AG08396 (cell line): ENCODE data around the gene TSC2.
"Not testable (repeated sequence)": the region's sequence is repeated elsewhere in the genome, so short reads cannot be mapped to it uniquely, and the experiment has no call there.

Source experiments
- DNase-seq: peaks from one replicate; pipeline ENCODE4 v3.0.0; 2012; ENCODE audit warnings: low spot score, mixed read lengths

TSC2 gene

DNA sequence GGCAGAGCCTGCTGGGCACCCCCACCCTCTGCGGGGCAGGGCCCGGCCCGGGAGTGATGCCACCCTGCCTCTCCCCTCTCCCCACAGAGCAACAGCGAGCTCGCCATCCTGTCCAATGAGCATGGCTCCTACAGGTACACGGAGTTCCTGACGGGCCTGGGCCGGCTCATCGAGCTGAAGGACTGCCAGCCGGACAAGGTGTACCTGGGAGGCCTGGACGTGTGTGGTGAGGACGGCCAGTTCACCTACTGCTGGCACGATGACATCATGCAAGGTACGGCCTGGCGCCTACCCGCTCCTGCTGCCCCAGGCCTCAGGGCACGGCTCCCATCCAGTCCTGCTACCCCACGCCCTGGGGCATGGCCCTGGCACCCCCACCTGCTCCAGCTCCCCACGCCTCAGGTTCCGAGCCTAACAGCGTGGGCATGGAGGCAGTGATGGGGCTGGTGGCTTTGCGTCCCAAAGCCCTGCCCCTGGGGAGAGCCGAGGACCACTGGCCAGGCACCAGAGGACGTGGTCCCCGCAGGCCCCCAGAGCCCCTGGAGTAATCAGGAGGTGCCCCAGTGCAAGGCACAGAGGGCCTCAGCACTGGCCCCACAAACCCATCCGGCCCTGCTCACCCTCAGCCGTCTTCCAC is 38.4 kb downstream of the TSC2 start:
- DNase-seq: no peak

DNA sequence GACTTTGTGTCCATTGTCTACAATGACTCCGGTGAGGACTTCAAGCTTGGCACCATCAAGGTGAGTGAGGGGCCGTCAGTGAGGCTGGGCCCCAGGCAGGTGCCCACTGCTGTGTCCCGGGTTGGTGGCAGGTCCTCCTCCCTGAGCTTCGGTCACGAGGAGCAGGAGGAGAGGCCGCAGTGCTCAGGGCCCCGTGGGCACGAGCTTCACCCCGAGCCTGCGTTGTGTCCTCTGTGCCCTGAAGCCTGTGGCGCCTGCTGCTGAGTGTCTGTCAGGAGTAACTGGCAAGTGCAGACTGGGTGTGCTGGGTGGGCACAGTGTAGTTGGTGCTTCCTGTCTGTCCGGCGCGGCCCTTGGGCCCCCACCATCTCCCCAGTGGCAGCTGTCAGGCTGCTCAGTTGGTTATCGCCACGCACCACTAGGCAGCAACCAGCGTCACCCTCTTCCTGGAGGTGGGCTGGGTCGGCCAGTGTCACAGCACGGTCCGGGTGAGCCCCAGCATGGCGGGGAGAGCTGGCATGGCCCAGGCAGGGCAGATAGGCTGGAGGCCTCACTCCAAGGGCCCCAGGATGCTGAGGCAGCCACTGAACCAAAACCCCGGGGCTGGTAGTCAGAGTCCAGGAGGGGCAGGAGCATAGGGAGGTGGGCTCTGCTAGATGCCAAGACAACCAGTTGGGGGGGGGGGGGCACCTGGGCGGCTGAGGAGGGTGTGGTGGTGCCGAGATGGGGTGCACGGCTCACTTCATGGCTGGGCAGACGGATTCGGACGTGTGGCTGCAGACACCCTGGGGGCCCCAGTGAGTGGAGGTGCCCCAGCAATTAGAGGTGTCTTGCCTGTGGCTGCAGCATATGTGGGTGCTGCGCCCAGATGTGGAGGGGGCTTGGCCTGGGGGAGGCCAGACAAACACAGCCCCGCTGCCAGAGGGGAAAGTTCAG is 39.3 kb downstream of the TSC2 start:
- no peak for DNase-seq

DNA sequence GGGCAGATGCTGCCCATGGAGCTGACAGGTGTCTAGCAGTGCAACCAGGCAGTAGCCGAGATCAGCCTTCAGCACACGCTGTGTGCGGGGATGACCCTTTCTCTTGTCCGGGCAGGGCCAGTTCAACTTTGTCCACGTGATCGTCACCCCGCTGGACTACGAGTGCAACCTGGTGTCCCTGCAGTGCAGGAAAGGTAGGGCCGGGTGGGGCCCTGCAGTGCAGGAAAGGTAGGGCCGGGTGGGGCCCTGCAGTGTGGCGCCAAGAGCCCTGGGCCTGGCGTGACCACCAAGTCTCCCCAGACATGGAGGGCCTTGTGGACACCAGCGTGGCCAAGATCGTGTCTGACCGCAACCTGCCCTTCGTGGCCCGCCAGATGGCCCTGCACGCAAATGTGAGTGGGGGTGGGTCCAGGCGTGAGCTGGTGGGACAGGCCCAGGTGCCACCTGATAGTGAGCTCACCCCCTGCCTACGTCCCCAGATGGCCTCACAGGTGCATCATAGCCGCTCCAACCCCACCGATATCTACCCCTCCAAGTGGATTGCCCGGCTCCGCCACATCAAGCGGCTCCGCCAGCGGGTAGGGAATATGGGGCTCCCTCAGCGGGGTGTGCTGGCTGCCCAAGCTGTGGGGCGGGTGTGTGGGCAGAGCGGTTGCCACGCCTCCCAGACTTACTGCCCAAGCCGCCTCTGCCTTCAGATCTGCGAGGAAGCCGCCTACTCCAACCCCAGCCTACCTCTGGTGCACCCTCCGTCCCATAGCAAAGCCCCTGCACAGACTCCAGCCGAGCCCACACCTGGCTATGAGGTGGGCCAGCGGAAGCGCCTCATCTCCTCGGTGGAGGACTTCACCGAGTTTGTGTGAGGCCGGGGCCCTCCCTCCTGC is 40.2 kb downstream of the TSC2 start:
- no peak for DNase-seq

- no peak for DNase-seq
Measured at GRCh38 chr16:2088759-2089358, 41.1 kb downstream of the TSC2 start.

DNA sequence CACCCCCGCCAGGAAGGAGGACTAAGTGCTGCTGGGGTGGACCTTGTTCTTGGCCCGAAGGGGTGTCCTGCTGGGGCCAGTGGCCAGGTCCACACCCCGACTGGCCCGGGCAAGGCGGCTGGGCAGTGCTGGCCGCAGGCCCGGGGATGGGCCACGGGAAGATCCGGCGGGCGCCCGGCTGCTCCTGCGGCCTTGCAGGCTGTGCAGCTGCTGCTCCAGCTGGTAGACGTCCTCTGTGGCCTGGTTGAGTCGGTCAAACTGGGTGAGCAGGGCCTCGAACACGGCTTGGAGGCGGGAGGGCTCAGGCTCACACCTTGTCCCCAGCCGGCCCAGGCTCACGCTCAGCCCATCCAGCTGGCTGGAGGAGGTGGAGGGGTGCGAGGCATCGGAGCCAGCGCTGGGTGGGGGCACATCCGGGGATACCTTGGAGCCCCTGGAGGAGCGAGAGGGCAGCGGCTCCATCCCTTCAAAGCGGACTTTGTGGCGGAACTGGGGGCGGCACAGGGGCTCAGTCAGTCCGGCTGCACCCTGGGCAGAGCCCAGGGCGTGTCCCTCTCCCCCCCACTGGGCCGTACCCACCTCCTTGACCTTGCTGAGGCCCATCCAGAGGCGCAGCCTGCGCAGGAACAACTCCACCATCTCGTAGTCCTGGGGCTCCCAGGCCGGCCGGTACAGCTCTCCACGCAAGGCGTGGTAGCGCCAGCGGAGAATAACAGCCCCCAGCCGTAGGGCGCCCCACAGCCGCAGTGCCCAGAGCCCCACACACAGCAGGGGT is 42.1 kb downstream of the TSC2 start:
- no peak for DNase-seq

DNA sequence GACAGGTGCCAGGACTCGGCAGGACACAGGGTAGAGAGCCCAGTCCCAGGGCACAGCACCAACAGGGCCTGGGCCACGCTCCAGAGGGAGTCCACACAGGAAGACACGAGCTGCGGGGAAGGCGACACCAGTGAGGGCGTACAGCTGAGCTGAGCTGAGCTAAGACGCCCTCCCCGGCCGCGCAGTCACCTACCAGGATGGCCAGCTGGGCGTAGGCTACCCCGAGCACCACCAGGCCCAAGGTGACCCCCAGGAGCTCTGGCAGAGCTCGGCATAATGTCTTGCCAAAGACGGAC is 42.6 kb downstream of the TSC2 start:
- no peak for DNase-seq

DNA sequence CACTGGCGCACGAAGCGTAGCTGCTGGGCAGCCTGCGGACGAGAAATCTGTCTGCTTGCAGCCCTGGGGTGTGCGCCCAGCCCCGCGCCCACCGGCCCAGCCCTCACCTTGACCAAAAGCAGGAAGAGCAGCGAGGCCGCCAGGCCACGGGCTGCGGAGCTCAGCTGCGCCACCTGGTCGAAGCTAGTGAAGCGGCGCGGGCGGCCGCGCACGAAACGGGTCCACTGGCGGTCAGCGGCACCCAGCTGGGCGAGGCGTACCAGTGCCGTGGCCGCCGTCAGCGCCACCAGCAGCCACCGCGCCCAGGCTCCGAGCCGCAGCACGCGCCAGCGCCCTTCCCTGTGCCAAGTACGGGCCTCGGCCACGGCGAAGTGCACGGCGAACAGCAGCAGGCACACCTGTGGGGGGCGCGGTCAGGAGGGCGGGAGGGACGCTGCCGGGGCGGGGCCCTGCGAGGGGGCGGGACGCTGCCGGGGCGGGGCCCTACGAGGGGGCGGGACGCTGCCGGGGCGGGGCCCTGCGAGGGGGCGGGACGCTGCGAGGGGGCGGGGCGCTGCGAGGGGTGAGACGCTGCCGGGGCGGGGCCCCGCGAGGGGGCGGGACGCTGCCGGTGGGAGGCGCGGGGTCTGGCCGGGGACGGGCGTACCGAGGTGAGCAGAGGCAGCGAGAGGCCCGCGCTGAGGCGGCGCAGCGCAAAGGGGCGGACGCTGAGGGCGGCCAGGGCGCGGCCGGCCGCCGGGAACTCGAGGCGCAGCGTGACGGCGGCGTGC is 43.2 kb downstream of the TSC2 start:
- DNase-seq: peak; percentile 78

GRCh38 chr16:2091547-2092255 is 43.9 kb downstream of the TSC2 start:
- no peak for DNase-seq

GRCh38 chr16:2092256-2092620 is 44.5 kb downstream of the TSC2 start:
- DNase-seq: no peak

DNA sequence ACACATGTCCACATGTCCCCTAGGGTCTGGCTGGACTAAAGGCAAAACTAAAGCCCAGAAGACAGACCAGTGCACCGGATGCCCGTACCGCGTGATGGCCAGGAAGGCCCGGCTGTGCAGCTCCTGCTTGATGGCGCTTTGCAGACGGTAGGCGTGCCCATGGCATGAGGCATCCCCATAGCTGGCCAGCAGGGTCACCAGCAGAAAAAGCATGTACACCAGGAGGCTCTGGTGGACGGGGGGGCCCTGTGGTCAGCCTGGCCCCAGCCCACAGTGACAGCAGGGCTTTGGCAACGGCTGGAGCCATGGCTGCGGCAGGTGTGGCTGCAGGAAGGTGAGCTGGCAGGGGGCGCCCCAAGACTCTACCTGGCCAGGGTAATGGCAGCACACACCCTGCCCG is 45.1 kb downstream of the TSC2 start:
- DNase-seq: no peak

DNA sequence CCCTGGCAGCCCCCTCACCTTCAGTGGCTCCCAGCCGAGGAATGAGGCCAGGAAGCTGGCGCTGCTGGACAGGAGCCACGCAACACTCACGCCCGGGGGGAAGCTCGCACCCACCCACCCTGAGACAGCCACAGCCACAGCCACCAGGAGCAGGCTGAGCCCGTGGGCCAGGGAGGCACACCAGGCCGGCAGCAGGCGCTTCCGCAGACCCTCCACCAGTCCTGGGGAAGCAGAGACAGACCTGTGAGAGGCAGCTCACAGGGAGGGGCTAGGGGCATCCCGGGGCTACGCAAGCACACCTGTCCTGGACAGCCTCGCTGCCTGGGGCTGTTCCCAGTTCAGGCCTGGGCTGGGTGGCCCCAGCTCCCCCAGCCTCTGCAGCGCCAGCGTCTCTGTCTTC is 46.0 kb downstream of the TSC2 start:
- DNase-seq: no peak

DNA sequence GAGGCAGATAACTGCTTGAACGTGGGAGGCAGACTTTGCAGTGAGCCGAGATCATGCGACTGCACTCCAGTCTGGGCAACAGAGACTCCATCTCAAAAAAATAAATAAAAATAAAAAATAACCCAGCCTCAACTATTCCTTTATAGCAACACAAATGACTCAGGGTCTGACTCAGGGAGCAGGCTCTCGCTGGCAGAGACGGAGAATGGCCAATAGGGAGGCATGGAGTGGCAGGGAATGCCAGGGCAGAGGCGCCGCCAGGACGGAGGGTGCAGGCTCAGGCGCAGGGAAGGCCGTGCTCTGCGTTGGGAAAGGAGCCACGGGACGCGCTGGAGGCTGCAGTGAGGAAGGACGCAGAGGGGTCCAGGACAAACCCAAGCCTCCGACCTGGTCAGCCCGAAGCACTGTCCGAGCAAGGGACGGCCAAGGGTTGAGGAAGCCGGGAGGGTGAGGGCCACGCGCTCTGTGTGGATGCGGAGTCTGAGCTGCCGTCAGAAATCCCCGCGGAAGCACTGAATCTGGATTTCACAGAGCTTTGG is 47.6 kb downstream of the TSC2 start:
- peak; percentile 90 for DNase-seq

GRCh38 chr16:2095918-2096582 is 48.3 kb downstream of the TSC2 start:
- no peak for DNase-seq

GRCh38 chr16:2096853-2097595 is 49.2 kb downstream of the TSC2 start:
- DNase-seq: no peak

DNA sequence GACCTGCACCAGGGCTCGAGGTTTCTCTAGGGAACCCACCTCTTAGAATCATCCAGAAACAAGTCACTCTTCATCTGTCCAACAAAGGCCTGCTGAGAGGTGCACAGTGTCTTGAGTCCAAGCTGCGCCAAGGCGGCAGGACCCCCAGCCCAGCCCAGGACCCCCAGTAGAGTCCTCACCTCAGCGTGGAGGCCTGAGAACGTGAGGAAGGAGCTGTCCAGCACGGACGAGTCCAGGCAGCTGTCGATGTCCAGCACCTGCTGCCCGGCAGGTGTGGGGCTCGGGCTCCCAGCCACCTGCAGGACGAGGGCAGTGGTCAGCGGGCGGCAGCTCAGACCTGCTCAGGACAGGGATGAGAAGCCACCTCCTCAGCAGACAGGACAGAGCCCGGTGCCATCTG is 49.9 kb downstream of the TSC2 start:
- DNase-seq: not testable (repeated sequence)

- not testable (repeated sequence) for DNase-seq
Measured at GRCh38 chr16:2101581-2101980, 53.8 kb downstream of the TSC2 start.

- no peak for DNase-seq
Measured at GRCh38 chr16:2102471-2102870, 54.7 kb downstream of the TSC2 start.

- DNase-seq: not testable (repeated sequence)
Measured at GRCh38 chr16:2104464-2104863, 56.7 kb downstream of the TSC2 start.

DNA sequence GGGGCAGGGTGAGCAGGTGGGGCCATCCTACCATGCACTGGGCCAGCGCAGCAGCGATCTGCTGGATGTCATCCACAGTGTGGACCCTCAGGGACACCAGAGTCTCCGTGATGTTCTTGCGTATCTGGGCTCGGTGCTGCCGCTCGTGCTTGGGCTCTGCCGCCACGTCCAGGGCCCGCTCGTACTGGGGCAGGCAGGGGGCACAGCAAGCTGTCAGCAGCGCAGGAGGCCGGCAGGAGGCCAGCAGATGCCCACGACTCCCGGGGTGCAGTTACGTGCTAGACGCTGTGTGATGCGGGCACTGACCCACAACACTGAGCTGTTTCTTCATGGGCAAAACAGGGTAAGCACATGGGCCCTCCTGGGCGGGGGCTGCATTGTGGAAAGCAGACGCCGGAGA is 57.5 kb downstream of the TSC2 start:
- not testable (repeated sequence) for DNase-seq
